ENCODE results near the gene OVOL1.

DNA sequence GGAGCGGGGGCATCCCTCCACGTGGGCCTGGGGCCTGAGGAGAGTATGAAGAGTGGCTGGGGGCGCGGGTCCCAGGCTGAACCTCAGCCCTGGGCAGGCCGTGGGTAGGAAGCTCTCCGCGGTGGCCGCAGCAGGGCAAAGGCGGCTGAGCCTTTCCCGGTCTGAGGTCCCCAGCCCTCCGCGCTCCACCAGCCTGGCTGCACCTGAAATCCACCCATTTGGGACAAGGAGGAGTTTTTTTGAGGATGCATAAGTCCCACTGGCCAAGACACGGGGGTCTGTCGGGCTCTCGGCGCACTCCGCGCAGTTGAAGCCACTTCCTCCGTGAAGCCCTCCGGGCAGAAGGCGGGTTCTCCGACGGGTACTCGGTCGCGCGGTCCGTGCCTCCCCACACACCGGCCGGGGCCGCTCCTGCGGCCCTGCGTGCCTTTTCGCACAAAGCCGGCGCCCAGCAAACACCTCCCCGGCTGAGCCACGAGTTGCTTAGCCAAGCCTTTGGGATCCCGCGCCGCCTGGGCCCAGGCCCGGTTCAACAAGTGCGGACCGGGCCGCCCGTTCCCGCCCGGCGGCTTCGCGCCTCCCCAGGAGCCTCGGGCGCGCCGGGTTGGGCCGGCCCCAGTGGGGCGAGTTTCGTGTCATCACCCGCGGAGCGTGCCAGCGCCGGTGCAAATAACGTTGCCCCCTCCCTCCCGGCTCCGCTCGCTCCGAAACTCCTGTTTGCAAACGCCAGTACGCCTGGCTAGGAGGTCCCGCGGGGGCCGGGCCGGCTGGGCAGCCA is 666 bp upstream of the OVOL1 start:
- TF ChIP-seq CTCF (IDR thresholded peaks at IDR 0.05) = no peak
- TF ChIP-seq POLR2A (IDR thresholded peaks at IDR 0.05) = no peak
- no peak for TF ChIP-seq POLR2AphosphoS5 (IDR thresholded peaks at IDR 0.05)
- TF ChIP-seq EP300 (IDR thresholded peaks at IDR 0.05) = no peak

Measured in upper lobe of left lung (tissue), 4 donors.